ENCODE data around the gene IARS2. TPM values are rescaled to one million over a fixed set of nuclear protein-coding genes. Genes with fewer than 3 reads are reported as not detected.

IARS2 gene
- polyA plus RNA-seq, 1 donor from 2014 or later, result 59.2 TPM

DNA sequence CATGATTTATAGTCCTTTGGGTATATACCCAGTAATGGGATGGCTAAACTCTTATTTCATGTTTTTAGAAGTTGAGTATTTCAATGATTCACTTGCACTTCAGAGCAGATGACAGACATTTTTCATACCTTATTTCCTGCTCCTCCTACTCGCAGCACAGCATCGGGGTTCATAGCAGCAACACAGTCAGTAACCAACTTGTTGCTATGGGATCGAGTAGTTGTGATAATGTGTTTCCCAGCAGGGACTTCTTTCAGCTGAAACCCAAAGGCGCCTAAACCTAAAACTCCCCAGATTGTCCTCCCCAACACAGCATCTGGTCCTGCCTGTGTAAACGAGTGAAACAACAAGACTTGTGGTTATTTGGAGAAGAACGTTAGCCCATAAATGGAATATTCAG lies 31.3 kb upstream of the IARS2 start:
- H3K9me2 ChIP-seq (ENCODE audit: insufficient read depth, low read length), result no peaks in the 10 kb centered on the region
- no peak overlapping the region for H3K4me3 ChIP-seq (ENCODE audit: low read length)
- TF ChIP-seq, protein P1, sequence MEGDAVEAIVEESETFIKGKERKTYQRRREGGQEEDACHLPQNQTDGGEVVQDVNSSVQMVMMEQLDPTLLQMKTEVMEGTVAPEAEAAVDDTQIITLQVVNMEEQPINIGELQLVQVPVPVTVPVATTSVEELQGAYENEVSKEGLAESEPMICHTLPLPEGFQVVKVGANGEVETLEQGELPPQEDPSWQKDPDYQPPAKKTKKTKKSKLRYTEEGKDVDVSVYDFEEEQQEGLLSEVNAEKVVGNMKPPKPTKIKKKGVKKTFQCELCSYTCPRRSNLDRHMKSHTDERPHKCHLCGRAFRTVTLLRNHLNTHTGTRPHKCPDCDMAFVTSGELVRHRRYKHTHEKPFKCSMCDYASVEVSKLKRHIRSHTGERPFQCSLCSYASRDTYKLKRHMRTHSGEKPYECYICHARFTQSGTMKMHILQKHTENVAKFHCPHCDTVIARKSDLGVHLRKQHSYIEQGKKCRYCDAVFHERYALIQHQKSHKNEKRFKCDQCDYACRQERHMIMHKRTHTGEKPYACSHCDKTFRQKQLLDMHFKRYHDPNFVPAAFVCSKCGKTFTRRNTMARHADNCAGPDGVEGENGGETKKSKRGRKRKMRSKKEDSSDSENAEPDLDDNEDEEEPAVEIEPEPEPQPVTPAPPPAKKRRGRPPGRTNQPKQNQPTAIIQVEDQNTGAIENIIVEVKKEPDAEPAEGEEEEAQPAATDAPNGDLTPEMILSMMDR (IDR thresholded peaks at IDR 0.05; ENCODE audit: poor library complexity, severe bottlenecking), result no peak
- TF ChIP-seq EZH2 (IDR thresholded peaks at IDR 0.05; ENCODE audit: borderline replicate concordance, insufficient read depth, low read length, poor library complexity, severe bottlenecking) (no peak), SMC3 (conservative IDR thresholded peaks at IDR 0.05; ENCODE audit: poor library complexity) (no peak), EP300 (conservative IDR thresholded peaks at IDR 0.05; ENCODE audit: poor library complexity, severe bottlenecking) (no peak), RAD21 (conservative IDR thresholded peaks at IDR 0.05) (no peak), POLR2AphosphoS5 (IDR thresholded peaks at IDR 0.05) (no peak), TAF1 (IDR thresholded peaks at IDR 0.05; ENCODE audit: low read depth) (no peak), MXI1 (conservative IDR thresholded peaks at IDR 0.05; ENCODE audit: poor library complexity, severe bottlenecking) (no peak)
- TF ChIP-seq, protein P2, sequence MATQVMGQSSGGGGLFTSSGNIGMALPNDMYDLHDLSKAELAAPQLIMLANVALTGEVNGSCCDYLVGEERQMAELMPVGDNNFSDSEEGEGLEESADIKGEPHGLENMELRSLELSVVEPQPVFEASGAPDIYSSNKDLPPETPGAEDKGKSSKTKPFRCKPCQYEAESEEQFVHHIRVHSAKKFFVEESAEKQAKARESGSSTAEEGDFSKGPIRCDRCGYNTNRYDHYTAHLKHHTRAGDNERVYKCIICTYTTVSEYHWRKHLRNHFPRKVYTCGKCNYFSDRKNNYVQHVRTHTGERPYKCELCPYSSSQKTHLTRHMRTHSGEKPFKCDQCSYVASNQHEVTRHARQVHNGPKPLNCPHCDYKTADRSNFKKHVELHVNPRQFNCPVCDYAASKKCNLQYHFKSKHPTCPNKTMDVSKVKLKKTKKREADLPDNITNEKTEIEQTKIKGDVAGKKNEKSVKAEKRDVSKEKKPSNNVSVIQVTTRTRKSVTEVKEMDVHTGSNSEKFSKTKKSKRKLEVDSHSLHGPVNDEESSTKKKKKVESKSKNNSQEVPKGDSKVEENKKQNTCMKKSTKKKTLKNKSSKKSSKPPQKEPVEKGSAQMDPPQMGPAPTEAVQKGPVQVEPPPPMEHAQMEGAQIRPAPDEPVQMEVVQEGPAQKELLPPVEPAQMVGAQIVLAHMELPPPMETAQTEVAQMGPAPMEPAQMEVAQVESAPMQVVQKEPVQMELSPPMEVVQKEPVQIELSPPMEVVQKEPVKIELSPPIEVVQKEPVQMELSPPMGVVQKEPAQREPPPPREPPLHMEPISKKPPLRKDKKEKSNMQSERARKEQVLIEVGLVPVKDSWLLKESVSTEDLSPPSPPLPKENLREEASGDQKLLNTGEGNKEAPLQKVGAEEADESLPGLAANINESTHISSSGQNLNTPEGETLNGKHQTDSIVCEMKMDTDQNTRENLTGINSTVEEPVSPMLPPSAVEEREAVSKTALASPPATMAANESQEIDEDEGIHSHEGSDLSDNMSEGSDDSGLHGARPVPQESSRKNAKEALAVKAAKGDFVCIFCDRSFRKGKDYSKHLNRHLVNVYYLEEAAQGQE (IDR thresholded peaks at IDR 0.05; ENCODE audit: borderline replicate concordance), result no peak
- no peak overlapping the region for H3K9ac ChIP-seq (ENCODE audit: low read length)
- no peaks in the 10 kb centered on the region for H3K9me3 ChIP-seq (ENCODE audit: low read length)
- H2AFZ ChIP-seq (ENCODE audit: low read depth, low read length), result no peak overlapping the region
- H3F3A ChIP-seq (ENCODE audit: insufficient read depth, low read length, poor library complexity, severe bottlenecking), result no peaks in the 10 kb centered on the region
- H3K4me2 ChIP-seq (ENCODE audit: low read length), result no peak overlapping the region
- H4K20me1 ChIP-seq (ENCODE audit: insufficient read depth), result no peaks in the 10 kb centered on the region
- no peaks in the 10 kb centered on the region for H3K79me2 ChIP-seq (replicated peaks; ENCODE audit: insufficient read depth, low read length)
- H3K27me3 ChIP-seq (ENCODE audit: insufficient read depth, low read depth, low read length), result no peaks in the 10 kb centered on the region
- no peaks in the 10 kb centered on the region for H3K36me3 ChIP-seq (ENCODE audit: insufficient read depth, low read length)
- H3K27ac ChIP-seq (ENCODE audit: low read length), result no peak overlapping the region

DNA sequence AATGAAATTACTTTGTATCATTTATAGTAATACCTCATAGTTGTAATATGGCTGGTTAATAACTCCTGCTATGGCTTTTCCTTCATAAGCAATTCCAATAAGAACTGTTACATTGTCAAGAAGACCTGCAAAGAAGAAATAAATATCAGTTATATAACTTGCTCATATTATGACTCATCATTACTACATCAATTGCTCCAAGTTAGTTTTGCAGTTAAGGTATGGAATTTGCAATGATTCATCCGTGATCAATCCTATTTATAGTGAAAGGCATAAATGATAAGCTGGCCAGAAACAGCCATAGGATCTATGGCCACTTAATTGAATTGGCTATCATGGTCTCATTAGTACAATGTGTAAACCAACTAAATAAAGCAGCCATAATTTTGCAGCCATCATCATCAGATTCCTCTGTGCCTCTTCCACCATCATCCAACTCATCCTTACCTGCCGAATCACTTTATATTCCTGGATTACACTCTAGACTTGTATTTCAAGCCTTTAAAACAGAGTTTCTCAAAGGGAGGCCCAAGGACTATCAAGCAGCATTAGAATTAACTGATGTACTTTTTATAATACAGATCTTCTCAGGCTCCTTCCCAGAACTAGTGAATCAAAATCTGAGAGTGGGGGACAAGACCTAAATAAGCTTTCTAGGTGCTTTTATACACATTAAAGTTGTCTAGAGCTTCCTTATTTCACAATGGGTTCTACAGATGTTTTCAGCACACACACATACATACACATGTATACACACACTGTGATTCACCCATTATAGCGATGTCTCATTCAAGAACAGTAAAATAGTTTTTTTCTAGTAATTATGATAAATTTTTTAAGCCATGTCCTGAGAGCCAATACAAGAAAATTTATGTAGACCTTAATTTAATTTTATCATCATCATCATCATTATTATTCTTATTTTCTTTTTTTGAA lies 26.4 kb upstream of the IARS2 start:
- Histone ChIP-seq H3K4me3 (ENCODE audit: low read length) (no peak overlapping the region), H3F3A (ENCODE audit: insufficient read depth, low read length, poor library complexity, severe bottlenecking) (no peaks in the 10 kb centered on the region), H3K9me3 (ENCODE audit: low read length) (no peaks in the 10 kb centered on the region), H3K9ac (ENCODE audit: low read length) (no peak overlapping the region), H4K20me1 (ENCODE audit: insufficient read depth) (no peaks in the 10 kb centered on the region), H2AFZ (ENCODE audit: low read depth, low read length) (no peak overlapping the region), H3K9me2 (ENCODE audit: insufficient read depth, low read length) (no peaks in the 10 kb centered on the region), H3K27ac (ENCODE audit: low read length) (no peak overlapping the region), H3K36me3 (ENCODE audit: insufficient read depth, low read length) (no peaks in the 10 kb centered on the region), H3K27me3 (ENCODE audit: insufficient read depth, low read depth, low read length) (no peaks in the 10 kb centered on the region), H3K79me2 (replicated peaks; ENCODE audit: insufficient read depth, low read length) (no peaks in the 10 kb centered on the region), H3K4me2 (ENCODE audit: low read length) (no peak overlapping the region)
- TF ChIP-seq RAD21 (conservative IDR thresholded peaks at IDR 0.05), result no peak
- TF ChIP-seq TAF1 (IDR thresholded peaks at IDR 0.05; ENCODE audit: low read depth), result no peak
- TF ChIP-seq POLR2AphosphoS5 (IDR thresholded peaks at IDR 0.05), result no peak
- no peak for TF ChIP-seq SMC3 (conservative IDR thresholded peaks at IDR 0.05; ENCODE audit: poor library complexity)
